Measurements from ENCODE around the gene ADAMTSL1.

The ADAMTSL1 gene

GRCh38 chr9:18796696-18797270 is 322.8 kb downstream of the ADAMTSL1 start:
- H3K4me3 ChIP-seq (replicated peaks; ENCODE audit: insufficient read depth, low read length): no peak overlapping the region
- no peak overlapping the region for H3K27ac ChIP-seq (replicated peaks)
- TF ChIP-seq REST (IDR thresholded peaks at IDR 0.05; ENCODE audit: insufficient replicate concordance, low read depth) (no peak), CTCF (IDR thresholded peaks at IDR 0.05; ENCODE audit: insufficient read depth, low read length) (no peak), GABPA (IDR thresholded peaks at IDR 0.05; ENCODE audit: low read depth) (no peak), SPI1 (IDR thresholded peaks at IDR 0.05; ENCODE audit: borderline replicate concordance, low read depth) (no peak), POLR2AphosphoS5 (IDR thresholded peaks at IDR 0.05; ENCODE audit: low read depth) (no peak)
- no peaks in the 10 kb centered on the region for H3K27me3 ChIP-seq (ENCODE audit: insufficient read depth, poor library complexity, severe bottlenecking)
- DNase-seq (ENCODE audit: low read depth in 1 of 2, low spot score in 1 of 2): no peak

- no peak overlapping the region for H3K4me3 ChIP-seq (replicated peaks; ENCODE audit: insufficient read depth, low read length)
- DNase-seq (ENCODE audit: low read depth in 1 of 2, low spot score in 1 of 2): no peak
- no peaks in the 10 kb centered on the region for H3K27me3 ChIP-seq (ENCODE audit: insufficient read depth, poor library complexity, severe bottlenecking)
- no peak overlapping the region for H3K27ac ChIP-seq (replicated peaks)
- TF ChIP-seq REST (IDR thresholded peaks at IDR 0.05; ENCODE audit: insufficient replicate concordance, low read depth) (no peak), POLR2AphosphoS5 (IDR thresholded peaks at IDR 0.05; ENCODE audit: low read depth) (no peak)
Observed at GRCh38 chr9:18798106-18798505, 324.2 kb downstream of the ADAMTSL1 start.

GRCh38 chr9:18798508-18799290 is 324.7 kb downstream of the ADAMTSL1 start:
- H3K4me3 ChIP-seq (replicated peaks; ENCODE audit: insufficient read depth, low read length): no peak overlapping the region
- TF ChIP-seq CTCF (IDR thresholded peaks at IDR 0.05; ENCODE audit: insufficient read depth, low read length): no peak
- no peak for TF ChIP-seq GABPA (IDR thresholded peaks at IDR 0.05; ENCODE audit: low read depth)
- TF ChIP-seq SPI1 (IDR thresholded peaks at IDR 0.05; ENCODE audit: borderline replicate concordance, low read depth): no peak
- TF ChIP-seq REST (IDR thresholded peaks at IDR 0.05; ENCODE audit: insufficient replicate concordance, low read depth): no peak
- no peak for TF ChIP-seq POLR2AphosphoS5 (IDR thresholded peaks at IDR 0.05; ENCODE audit: low read depth)
- no peaks in the 10 kb centered on the region for H3K27me3 ChIP-seq (ENCODE audit: insufficient read depth, poor library complexity, severe bottlenecking)
- DNase-seq (ENCODE audit: low read depth in 1 of 2, low spot score in 1 of 2): no peak
- no peak overlapping the region for H3K27ac ChIP-seq (replicated peaks)

Data from HL-60 (cell line).